Heart left ventricle (tissue), 16 donors: ENCODE measurements around the gene CRYBG2. TPM values are rescaled to one million over a fixed set of nuclear protein-coding genes. Genes with fewer than 3 reads are reported as not detected.

Experiments
- ATAC-seq, 4 donors: fragments of 200-7000 bp; cut with Tn5 transposase; one replicate each; pipeline ENCODE4 v1.9.1; 2020 to 2022; ENCODE audit warnings: moderate library complexity in 4 of 4, mild to moderate bottlenecking in 3 of 4, moderate number of reproducible peaks in 1 of 4
- DNase-seq, 5 donors: peaks; one replicate each; pipeline ENCODE4 v3.0.0-alpha.2; 2020
- H3K27ac ChIP-seq, 12 donors: fragments of 200-600 bp; sonication (generic) in 4 of 12; one replicate each; pipeline versions ENCODE4 v1.5.0 to v1.8.0; 2016 to 2022; ENCODE audit warnings: mild to moderate bottlenecking in 2 of 12
- H3K27me3 ChIP-seq, 9 donors: fragments of 200-600 bp; sonication (generic) in 2 of 9; one replicate each; pipeline versions ENCODE4 v1.5.1 to v1.8.0; 2016 to 2022; ENCODE audit warnings: mild to moderate bottlenecking in 3 of 9
- H3K36me3 ChIP-seq, 9 donors: fragments of 200-600 bp; sonication (generic) in 2 of 9; one replicate each; pipeline versions ENCODE4 v1.5.0 to v1.8.0; 2018 to 2022; ENCODE audit warnings: mild to moderate bottlenecking in 2 of 9
- H3K4me1 ChIP-seq, 12 donors: fragments of 200-600 bp; sonication (generic) in 4 of 12; one replicate each; pipeline versions ENCODE4 v1.5.0 to v1.8.0; 2016 to 2022; ENCODE audit warnings: mild to moderate bottlenecking in 3 of 12
- H3K4me3 ChIP-seq, 12 donors: fragments of 200-600 bp; sonication (generic) in 4 of 12; one replicate each; pipeline versions ENCODE4 v1.5.0 to v1.8.0; 2017 to 2022; ENCODE audit warnings: mild to moderate bottlenecking in 9 of 12, moderate library complexity in 4 of 12
- H3K9me3 ChIP-seq, 12 donors: fragments of 200-600 bp; sonication (generic) in 4 of 12; one replicate each; pipeline versions ENCODE4 v1.5.0 to v1.8.0; 2016 to 2022; ENCODE audit warnings: mild to moderate bottlenecking in 1 of 12
- CTCF ChIP-seq, 12 donors: fragments of 200-600 bp; sonication (generic) in 4 of 12; IDR thresholded peaks; one replicate each; pipeline versions ENCODE4 v1.5.0 to v1.8.0; 2018 to 2022; ENCODE audit warnings: antibody characterized with exemption in 12 of 12, mild to moderate bottlenecking in 5 of 12
- POLR2A ChIP-seq, 2 donors: fragments of 450-650 bp; IDR thresholded peaks; one replicate each; pipeline ENCODE4 v1.6.1; 2017; ENCODE audit warnings: antibody characterized with exemption in 2 of 2, mild to moderate bottlenecking in 2 of 2, moderate library complexity in 2 of 2
- WGBS, 4 donors: extraction: QIAGEN DNeasy Blood & Tissue Kit in 2 of 4; methylation state at CpG; one replicate each; pipeline versions ENCODE4 v1.1.5 to v1.1.7; 2013 to 2018; 5-methylcytosine and 5-hydroxymethylcytosine counted together
- intact Hi-C, 10 donors: fragments of 100-400 bp; cut with DNase I; formaldehyde crosslinking; loops; one replicate each; pipeline versions ENCODE4 v1.11.1 to v1.14.2; 2022
- polyA plus RNA-seq, 2 donors: library from polyadenylated mRNA; stranded (reverse); fragments of 200-250 nt; gene quantifications; one replicate each; pipeline ENCODE4 v1.2.3, GENCODE V29; 2013
- total RNA-seq, 9 donors: library from RNA; depleted of rRNA in 2 of 9; stranded (reverse); fragments of >200 nt in 2 of 9; fragmentation: NEBNext Ultra II Directional in 3 of 9; extraction: Animal tissue kit (Norgen Biotek cat#: 25700) in 3 of 9; gene quantifications; one replicate each; pipeline versions ENCODE4 v1.1.0 to v1.2.4, GENCODE V29; 2016 to 2023
- donor health status: ischemic (EF 13 %, LVEDD 7.1; RV severe dilation, severe dysfunction).
- donor health status: healthy with polysubstance abuse.
- donor health status: DM: no; HTN: yes; CAD: no.
- donor health status: DM: no; HTN: no; CAD: no.
- donor health status: ischemic (EF 25% LVEDD 6.9; RV normal size, moderate dysfunction).
- donor health status: ischemic (EF 25% LVEDD 5.7; RV mildly dilated, moderate dysfunction).
- donor health status: healthy.
- donor health status: DM: yes; HTN: yes; CAD: no.
- donor health status: ischemic (EF 35%, LVEDD 5.7; RV mildly dilated, moderate dysfunction).
- donor health status: nonischemic (EF 11% LVEDD 7.7; RV severe dilation, severe dysfunction).
- donor health status: DM: yes; HTN: yes; CAD: no.
- donor health status: PGD.
- donor health status: ischemic (EF 29% LVEDD 5.4; RV normal size, mild dysfunction).
- donor health status: nonischemic (EF 23%, LVEDD 6.1; RV moderate dilation, normal function).

Gene CRYBG2
- total and polyA plus RNA-seq, 11 donors = 0.25 to 0.45 TPM; not detected in 9

GRCh38 chr1:26291939-26292338, 62.0 kb downstream of the CRYBG2 start:
- Histone ChIP-seq H3K27me3 (no peaks in the 10 kb centered on the region), H3K9me3 (no peaks in the 10 kb centered on the region), H3K4me3 (no peak overlapping the region), H3K4me1 (peaks cover 0 to 62% (median 9%) of the 10 kb centered on the region in 12 donors), H3K27ac (peak overlapping the region in 1 of 12 donors; percentile 98), H3K36me3 (peaks cover 0 to 6% (median 0%) of the 10 kb centered on the region in 9 donors)
- DNase-seq = no peak
- intact Hi-C loops = no loop called here
- TF ChIP-seq CTCF (IDR thresholded peaks at IDR 0.05) = no peak
- TF ChIP-seq POLR2A (IDR thresholded peaks at IDR 0.05) = no peak
- ATAC-seq = no peak
- 82 to 94% (median 89%) methylated on average over 4 of the region's 4 CpGs for WGBS, 4 donors

DNA sequence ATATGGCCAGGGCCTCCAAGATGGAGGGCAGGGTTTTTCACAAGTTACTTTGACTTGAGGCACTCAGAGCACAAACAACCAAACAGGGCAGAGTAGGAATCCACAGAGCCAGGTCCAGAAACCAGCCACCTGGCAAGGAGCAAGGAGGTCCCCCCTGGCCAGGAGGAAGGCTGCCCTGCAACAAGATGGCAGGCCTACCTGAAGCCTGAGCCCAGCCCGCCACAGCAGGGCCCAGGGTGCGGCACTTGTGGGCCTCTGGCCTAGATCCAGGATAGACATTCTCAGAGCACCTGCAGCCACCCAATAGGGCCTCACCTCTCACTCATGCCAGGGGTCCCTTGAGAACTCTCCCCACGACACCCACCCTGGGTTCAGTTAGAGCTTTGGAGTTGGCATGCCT, 62.5 kb downstream of the CRYBG2 start:
- Histone ChIP-seq H3K27me3 (no peaks in the 10 kb centered on the region), H3K27ac (peak overlapping the region in 4 of 12 donors; percentile 39 to 98 (median 63)), H3K4me1 (peaks cover 0 to 67% (median 14%) of the 10 kb centered on the region in 12 donors), H3K9me3 (no peaks in the 10 kb centered on the region), H3K4me3 (no peak overlapping the region), H3K36me3 (peaks cover 0 to 3% (median 0%) of the 10 kb centered on the region in 9 donors)
- TF ChIP-seq POLR2A (IDR thresholded peaks at IDR 0.05) (no peak), CTCF (IDR thresholded peaks at IDR 0.05) (no peak)
- intact Hi-C loops = no loop called here
- WGBS, 4 donors = 92 to 100% (median 94%) methylated on average over 3 of the region's 3 CpGs; no CpG with 5 or more reads in 1 of the 4 donors
- DNase-seq (no peak), ATAC-seq (no peak)

DNA sequence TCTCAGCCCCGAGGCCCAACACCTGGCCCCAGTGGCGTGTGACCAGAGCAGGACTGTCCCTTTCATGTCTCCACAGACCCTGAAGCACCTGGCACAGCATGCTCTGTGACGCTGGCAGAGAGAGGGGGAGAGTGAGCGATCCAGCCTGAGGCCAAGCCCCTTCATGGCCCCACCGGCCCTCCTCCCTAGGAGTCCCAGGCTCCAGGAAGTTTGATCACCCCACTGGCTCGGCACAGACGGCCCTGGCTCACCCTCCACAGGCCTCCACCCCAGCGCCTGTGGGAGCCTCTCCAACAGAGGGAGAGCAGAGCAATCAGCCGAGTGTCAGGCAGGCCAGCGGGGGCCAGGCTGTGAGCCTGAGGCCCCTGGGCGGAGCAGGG, 63.1 kb downstream of the CRYBG2 start:
- H3K27ac ChIP-seq = peak overlapping the region in 7 of 12 donors; percentile 19 to 98 (median 39)
- H3K4me1 ChIP-seq = peaks cover 0 to 73% (median 19%) of the 10 kb centered on the region in 12 donors
- H3K27me3 ChIP-seq = no peaks in the 10 kb centered on the region
- no peak overlapping the region for H3K4me3 ChIP-seq
- no peaks in the 10 kb centered on the region for H3K36me3 ChIP-seq
- no peak for TF ChIP-seq CTCF (IDR thresholded peaks at IDR 0.05)
- TF ChIP-seq POLR2A (IDR thresholded peaks at IDR 0.05) = no peak
- ATAC-seq (no peak), DNase-seq (peak in 1 of 5 donors; percentile 62)
- 77 to 86% (median 79%) methylated on average over 11 of the region's 11 CpGs for WGBS, 4 donors
- no peaks in the 10 kb centered on the region for H3K9me3 ChIP-seq
- intact Hi-C loops = no loop called here

DNA sequence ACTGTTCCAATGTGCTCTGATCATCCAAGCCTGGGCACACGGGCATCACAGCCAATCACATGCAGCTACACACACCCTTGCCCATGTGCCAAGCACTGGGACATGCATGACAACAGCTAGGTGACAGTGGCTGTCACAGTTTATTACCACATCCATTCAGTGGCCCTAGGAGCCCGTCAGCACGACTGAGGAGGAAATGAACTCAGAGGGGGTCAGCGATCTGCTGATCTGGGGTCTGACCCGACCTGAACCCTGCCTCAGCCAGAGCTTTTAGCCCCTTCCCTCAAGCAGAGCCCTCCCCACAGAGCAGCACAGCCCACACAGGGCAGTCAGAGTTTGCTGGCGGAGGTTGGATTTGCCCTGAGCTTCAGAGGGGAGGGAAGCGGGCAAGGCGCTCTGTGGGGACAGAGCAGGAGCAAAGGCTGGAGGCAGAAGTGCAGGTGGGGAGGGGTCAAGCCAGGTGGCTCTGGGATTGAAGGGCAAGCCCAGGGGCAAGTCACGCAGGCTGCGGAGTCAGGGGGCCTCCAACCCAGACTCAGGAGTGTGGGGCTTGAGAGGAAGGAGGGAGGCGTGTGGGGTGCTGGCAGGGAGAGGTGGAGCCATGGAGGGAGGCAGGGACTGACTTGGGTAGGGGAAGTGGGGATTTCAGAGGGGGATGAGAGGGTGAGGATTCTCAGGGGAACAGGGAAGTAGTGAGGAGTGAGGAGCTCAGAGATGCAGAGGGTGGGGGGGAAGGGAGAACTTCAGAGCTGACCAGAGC, 63.6 kb downstream of the CRYBG2 start:
- peaks cover 2 to 78% (median 23%) of the 10 kb centered on the region in 12 donors for H3K4me1 ChIP-seq

More for the DNA sequence above, 63.6 kb downstream of the CRYBG2 start:
- H3K4me3 ChIP-seq = peak overlapping the region in 1 of 12 donors; percentile 15
- TF ChIP-seq CTCF (IDR thresholded peaks at IDR 0.05) (no peak), POLR2A (IDR thresholded peaks at IDR 0.05) (no peak)
- WGBS, 4 donors = 79 to 85% (median 85%) methylated on average over 10 to 11 of the region's 11 CpGs
- no peaks in the 10 kb centered on the region for H3K36me3 ChIP-seq
- no peaks in the 10 kb centered on the region for H3K9me3 ChIP-seq
- peak overlapping the region in 9 of 12 donors; percentile 22 to 98 (median 57) for H3K27ac ChIP-seq
- ATAC-seq (peak in 1 of 4 donors; percentile 18), DNase-seq (no peak)
- H3K27me3 ChIP-seq = no peaks in the 10 kb centered on the region
- intact Hi-C loops = no loop called here
